ENCODE data around the gene EIPR1.

EIPR1 gene

GRCh38 chr2:3265981-3266924 lies 111.4 kb downstream of the EIPR1 start:
- H3K27me3 ChIP-seq (ENCODE audit: control insufficient read depth, insufficient read depth, low read length): no peaks in the 10 kb centered on the region
- H3K27ac ChIP-seq (ENCODE audit: low read depth, low read length): no peak overlapping the region
- H3K9ac ChIP-seq (ENCODE audit: low read length): no peak overlapping the region
- no peaks in the 10 kb centered on the region for H3K36me3 ChIP-seq (ENCODE audit: control insufficient read depth, insufficient read depth, low read length)
- 0 out of 2 replicates have a peak, but pooled peaks cover under 1% of the 10 kb centered on the region for H3K9me3 ChIP-seq (ENCODE audit: control insufficient read depth, insufficient read depth, low read depth, low read length)
- peaks cover 19% of the 10 kb centered on the region for H3K4me1 ChIP-seq (ENCODE audit: control insufficient read depth, insufficient read depth, low read length)
- H3K4me3 ChIP-seq (ENCODE audit: low read depth, low read length): no peak overlapping the region; the same call in 1 of the 2 replicates

- Histone ChIP-seq H3K9me3 (ENCODE audit: control insufficient read depth, insufficient read depth, low read depth, low read length) (no peaks in the 10 kb centered on the region), H3K4me3 (ENCODE audit: low read depth, low read length) (no peak overlapping the region), H3K27ac (ENCODE audit: low read depth, low read length) (no peak overlapping the region), H3K4me1 (ENCODE audit: control insufficient read depth, insufficient read depth, low read length) (peaks cover 19% of the 10 kb centered on the region), H3K27me3 (ENCODE audit: control insufficient read depth, insufficient read depth, low read length) (no peaks in the 10 kb centered on the region), H3K36me3 (ENCODE audit: control insufficient read depth, insufficient read depth, low read length) (no peaks in the 10 kb centered on the region), H3K9ac (ENCODE audit: low read length) (no peak overlapping the region)
Measured at GRCh38 chr2:3265471-3265870, 112.1 kb downstream of the EIPR1 start.

DNA sequence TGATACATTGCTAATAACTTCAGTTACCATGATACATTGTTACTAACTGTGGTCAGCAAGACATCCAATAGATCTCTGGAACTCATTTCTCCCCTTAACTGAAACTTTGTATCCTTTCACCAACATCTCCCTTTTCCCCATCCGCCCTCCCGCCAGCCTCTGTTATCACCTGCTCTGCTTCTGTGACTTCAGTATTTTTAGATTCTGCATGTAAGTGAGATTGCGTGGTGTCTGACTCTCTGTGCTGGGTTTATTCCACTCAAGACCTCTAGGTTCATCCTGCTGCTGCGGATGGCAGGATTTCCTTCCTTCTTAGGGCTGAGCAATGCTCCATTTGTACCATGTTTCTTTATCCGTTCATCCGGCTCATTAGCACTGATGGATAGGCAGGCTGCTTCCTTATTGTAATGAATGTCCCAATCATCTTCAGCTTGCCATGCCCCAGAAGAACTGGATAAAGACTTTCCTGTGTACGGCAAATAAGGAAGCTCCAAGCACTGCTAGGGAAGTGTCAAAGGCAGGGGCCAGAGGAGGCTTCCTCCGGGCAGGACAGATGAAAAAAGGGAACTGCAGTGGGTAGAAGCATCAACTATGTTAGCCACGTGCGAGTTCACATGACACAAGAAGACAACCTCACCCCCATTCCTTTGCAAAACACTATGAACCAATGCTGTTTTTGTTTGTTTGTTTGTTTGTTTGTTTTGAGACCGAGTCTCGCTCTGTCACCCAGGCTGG lies 113.4 kb downstream of the EIPR1 start:
- H3K4me1 ChIP-seq (ENCODE audit: control insufficient read depth, insufficient read depth, low read length): peaks cover 19% of the 10 kb centered on the region
- no peaks in the 10 kb centered on the region for H3K9me3 ChIP-seq (ENCODE audit: control insufficient read depth, insufficient read depth, low read depth, low read length)
- H3K9ac ChIP-seq (ENCODE audit: low read length): no peak overlapping the region
- H3K36me3 ChIP-seq (ENCODE audit: control insufficient read depth, insufficient read depth, low read length): no peaks in the 10 kb centered on the region
- no peak overlapping the region for H3K27ac ChIP-seq (ENCODE audit: low read depth, low read length)
- H3K4me3 ChIP-seq (ENCODE audit: low read depth, low read length): no peak overlapping the region
- H3K27me3 ChIP-seq (ENCODE audit: control insufficient read depth, insufficient read depth, low read length): no peaks in the 10 kb centered on the region

DNA sequence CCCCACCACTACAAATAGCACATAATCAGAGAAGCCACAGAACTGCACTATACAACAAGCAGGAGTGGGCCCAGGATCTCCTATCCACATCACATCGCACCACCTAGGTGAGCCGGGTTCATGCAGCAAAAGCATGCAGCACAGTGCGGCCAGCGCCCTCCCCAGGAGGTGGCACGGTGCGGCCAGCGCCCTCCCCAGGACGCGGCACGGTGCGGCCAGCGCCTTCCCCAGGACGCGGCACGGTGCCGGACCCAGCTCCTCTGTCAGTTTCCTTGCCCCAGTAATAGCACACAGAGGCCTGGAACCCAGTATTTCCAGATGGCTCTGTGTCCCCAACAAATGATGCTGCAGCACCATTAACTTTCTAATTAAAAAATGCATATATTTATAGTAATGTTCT lies 114.1 kb downstream of the EIPR1 start:
- no peak overlapping the region for H3K9ac ChIP-seq (ENCODE audit: low read length)

GRCh38 chr2:3262437-3263388 lies 114.9 kb downstream of the EIPR1 start:
- no peaks in the 10 kb centered on the region for H3K36me3 ChIP-seq (ENCODE audit: control insufficient read depth, insufficient read depth, low read length)
- H3K9me3 ChIP-seq (ENCODE audit: control insufficient read depth, insufficient read depth, low read depth, low read length): no peaks in the 10 kb centered on the region
- no peaks in the 10 kb centered on the region for H3K27me3 ChIP-seq (ENCODE audit: control insufficient read depth, insufficient read depth, low read length)
- H3K4me1 ChIP-seq (ENCODE audit: control insufficient read depth, insufficient read depth, low read length): peaks cover 19% of the 10 kb centered on the region
- no peak overlapping the region for H3K4me3 ChIP-seq (ENCODE audit: low read depth, low read length)
- no peak overlapping the region for H3K9ac ChIP-seq (ENCODE audit: low read length)
- no peak overlapping the region for H3K27ac ChIP-seq (ENCODE audit: low read depth, low read length)

More for the DNA sequence above, 114.1 kb downstream of the EIPR1 start:
- Histone ChIP-seq H3K27me3 (ENCODE audit: control insufficient read depth, insufficient read depth, low read length) (no peaks in the 10 kb centered on the region), H3K9me3 (ENCODE audit: control insufficient read depth, insufficient read depth, low read depth, low read length) (no peaks in the 10 kb centered on the region), H3K4me1 (ENCODE audit: control insufficient read depth, insufficient read depth, low read length) (peaks cover 19% of the 10 kb centered on the region), H3K27ac (ENCODE audit: low read depth, low read length) (no peak overlapping the region), H3K36me3 (ENCODE audit: control insufficient read depth, insufficient read depth, low read length) (no peaks in the 10 kb centered on the region), H3K4me3 (ENCODE audit: low read depth, low read length) (no peak overlapping the region)

DNA sequence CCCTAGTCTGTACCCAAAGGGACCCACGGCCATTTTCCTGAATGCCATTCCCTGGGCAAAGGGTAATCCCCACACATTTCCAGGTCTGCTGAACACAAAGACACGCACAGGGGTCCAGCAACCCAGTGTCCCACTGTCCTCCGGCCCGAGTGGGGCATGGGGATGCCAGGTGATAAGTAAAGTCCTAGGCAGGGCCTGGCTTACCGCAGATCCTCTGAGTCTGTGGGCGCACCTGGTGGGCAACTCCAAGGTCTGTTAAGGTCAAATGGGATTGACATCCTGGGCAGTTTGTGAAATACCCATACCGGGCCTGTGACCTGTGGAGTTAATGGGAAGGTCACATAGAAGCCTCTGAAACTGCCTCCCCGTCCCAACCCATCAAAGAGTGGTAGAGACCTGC lies 116.1 kb downstream of the EIPR1 start:
- Histone ChIP-seq H3K27ac (ENCODE audit: low read depth, low read length) (no peak overlapping the region), H3K4me3 (ENCODE audit: low read depth, low read length) (no peak overlapping the region), H3K9ac (ENCODE audit: low read length) (no peak overlapping the region), H3K9me3 (ENCODE audit: control insufficient read depth, insufficient read depth, low read depth, low read length) (no peaks in the 10 kb centered on the region), H3K27me3 (ENCODE audit: control insufficient read depth, insufficient read depth, low read length) (no peaks in the 10 kb centered on the region), H3K4me1 (ENCODE audit: control insufficient read depth, insufficient read depth, low read length) (peaks cover 15% of the 10 kb centered on the region), H3K36me3 (ENCODE audit: control insufficient read depth, insufficient read depth, low read length) (no peaks in the 10 kb centered on the region)

DNA sequence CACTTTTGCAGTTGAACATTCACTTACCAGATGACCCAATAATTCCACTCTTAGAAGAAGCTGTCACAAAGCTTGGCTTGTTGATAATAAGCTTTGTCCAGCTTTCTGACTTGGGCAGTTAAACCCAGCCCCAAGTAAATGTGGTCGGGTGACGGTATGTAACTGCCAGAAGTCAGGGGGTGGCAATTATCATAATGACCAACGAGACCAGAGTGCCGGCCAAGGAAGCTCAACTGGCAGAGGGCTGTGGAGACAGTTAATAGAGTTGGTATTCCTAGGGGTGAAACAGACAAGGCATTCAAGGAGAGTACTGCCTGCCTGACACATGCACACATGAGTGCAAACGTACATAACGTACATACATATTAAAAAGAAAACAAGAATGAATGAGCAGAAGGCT lies 116.7 kb downstream of the EIPR1 start:
- Histone ChIP-seq H3K9me3 (ENCODE audit: control insufficient read depth, insufficient read depth, low read depth, low read length) (no peaks in the 10 kb centered on the region), H3K36me3 (ENCODE audit: control insufficient read depth, insufficient read depth, low read length) (no peaks in the 10 kb centered on the region), H3K4me1 (ENCODE audit: control insufficient read depth, insufficient read depth, low read length) (peaks cover 10% of the 10 kb centered on the region), H3K9ac (ENCODE audit: low read length) (no peak overlapping the region), H3K4me3 (ENCODE audit: low read depth, low read length) (no peak overlapping the region), H3K27me3 (ENCODE audit: control insufficient read depth, insufficient read depth, low read length) (no peaks in the 10 kb centered on the region), H3K27ac (ENCODE audit: low read depth, low read length) (no peak overlapping the region)

GRCh38 chr2:3257826-3258225 lies 119.8 kb downstream of the EIPR1 start:
- Histone ChIP-seq H3K27me3 (ENCODE audit: control insufficient read depth, insufficient read depth, low read length) (no peaks in the 10 kb centered on the region), H3K27ac (ENCODE audit: low read depth, low read length) (no peak overlapping the region), H3K9me3 (ENCODE audit: control insufficient read depth, insufficient read depth, low read depth, low read length) (no peaks in the 10 kb centered on the region), H3K9ac (ENCODE audit: low read length) (no peak overlapping the region), H3K4me1 (ENCODE audit: control insufficient read depth, insufficient read depth, low read length) (no peaks in the 10 kb centered on the region), H3K4me3 (ENCODE audit: low read depth, low read length) (no peak overlapping the region), H3K36me3 (ENCODE audit: control insufficient read depth, insufficient read depth, low read length) (no peaks in the 10 kb centered on the region)

GRCh38 chr2:3257166-3257565 lies 120.5 kb downstream of the EIPR1 start:
- H3K27me3 ChIP-seq (ENCODE audit: control insufficient read depth, insufficient read depth, low read length): no peaks in the 10 kb centered on the region
- H3K9ac ChIP-seq (ENCODE audit: low read length): no peak overlapping the region
- no peaks in the 10 kb centered on the region for H3K9me3 ChIP-seq (ENCODE audit: control insufficient read depth, insufficient read depth, low read depth, low read length)
- no peak overlapping the region for H3K27ac ChIP-seq (ENCODE audit: low read depth, low read length)
- no peaks in the 10 kb centered on the region for H3K4me1 ChIP-seq (ENCODE audit: control insufficient read depth, insufficient read depth, low read length)
- no peaks in the 10 kb centered on the region for H3K36me3 ChIP-seq (ENCODE audit: control insufficient read depth, insufficient read depth, low read length)
- H3K4me3 ChIP-seq (ENCODE audit: low read depth, low read length): no peak overlapping the region

DNA sequence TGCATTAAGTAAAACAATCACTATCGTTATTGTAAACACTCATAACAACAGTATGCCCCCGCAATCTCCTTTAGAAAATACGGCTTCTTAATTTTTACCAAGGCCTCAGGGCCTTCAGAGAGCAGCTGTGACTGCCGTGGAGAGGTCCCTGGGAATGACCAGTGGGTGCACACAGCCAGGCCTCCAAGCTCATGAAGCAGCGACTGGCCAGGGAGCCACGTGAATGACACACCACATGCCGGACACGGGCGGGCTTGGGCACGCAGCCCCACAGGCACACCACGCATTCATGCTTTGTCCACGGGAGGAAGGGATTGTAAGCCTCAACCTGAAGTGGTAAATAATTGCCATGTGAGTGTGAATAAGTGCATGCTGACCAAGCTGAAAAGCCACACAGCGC lies 121.0 kb downstream of the EIPR1 start:
- Histone ChIP-seq H3K27ac (ENCODE audit: low read depth, low read length) (no peak overlapping the region), H3K4me1 (ENCODE audit: control insufficient read depth, insufficient read depth, low read length) (no peaks in the 10 kb centered on the region), H3K9me3 (ENCODE audit: control insufficient read depth, insufficient read depth, low read depth, low read length) (no peaks in the 10 kb centered on the region; the same call in 1 of the 2 replicates), H3K4me3 (ENCODE audit: low read depth, low read length) (no peak overlapping the region), H3K36me3 (ENCODE audit: control insufficient read depth, insufficient read depth, low read length) (no peaks in the 10 kb centered on the region), H3K9ac (ENCODE audit: low read length) (no peak overlapping the region), H3K27me3 (ENCODE audit: control insufficient read depth, insufficient read depth, low read length) (no peaks in the 10 kb centered on the region)
